ENCODE measurements around the gene NPAP1. TPM values are rescaled to one million over a fixed set of nuclear protein-coding genes. Genes with fewer than 3 reads are reported as not detected.

Gene NPAP1
- 0.10 and 0.40 TPM in 2 replicates for polyA plus RNA-seq
- 0.24 and 0.46 TPM in 2 replicates for polyA minus RNA-seq

GRCh38 chr15:24675332-24676144 is at the start of gene NPAP1:
NPAP1 (plus strand) TSS chr15:24675775; CDS start chr15:24675868, 93 bp downstream.
- H3K9ac ChIP-seq (ENCODE audit: low read length): no peak within 1 kb of the TSS
- H2AFZ ChIP-seq (ENCODE audit: low read depth, low read length): no peak within 1 kb of the TSS
- H3K9me2 ChIP-seq (ENCODE audit: insufficient read depth, low read length): no peaks in the 10 kb centered on the region
- H4K20me1 ChIP-seq (ENCODE audit: insufficient read depth): no peaks in the 10 kb centered on the region
- H3K27ac ChIP-seq (ENCODE audit: low read length): no peak within 1 kb of the TSS
- no peaks in the 10 kb centered on the region for H3K9me3 ChIP-seq (ENCODE audit: low read length)
- no peaks in the 10 kb centered on the region for H3K36me3 ChIP-seq (ENCODE audit: insufficient read depth, low read length)
- no peak within 1 kb of the TSS for H3K4me2 ChIP-seq (ENCODE audit: low read length)
- H3K4me3 ChIP-seq (ENCODE audit: low read length): no peak within 1 kb of the TSS
- no peaks in the 10 kb centered on the region for H3K79me2 ChIP-seq (replicated peaks; ENCODE audit: insufficient read depth, low read length)
- TF ChIP-seq SMC3 (conservative IDR thresholded peaks at IDR 0.05; ENCODE audit: poor library complexity) (no peak), RAD21 (conservative IDR thresholded peaks at IDR 0.05) (no peak), REST (IDR thresholded peaks at IDR 0.05; ENCODE audit: borderline replicate concordance) (no peak)
- H3F3A ChIP-seq (ENCODE audit: insufficient read depth, low read length, poor library complexity, severe bottlenecking): no peaks in the 10 kb centered on the region
- no peaks in the 10 kb centered on the region for H3K27me3 ChIP-seq (ENCODE audit: insufficient read depth, low read depth, low read length)

DNA sequence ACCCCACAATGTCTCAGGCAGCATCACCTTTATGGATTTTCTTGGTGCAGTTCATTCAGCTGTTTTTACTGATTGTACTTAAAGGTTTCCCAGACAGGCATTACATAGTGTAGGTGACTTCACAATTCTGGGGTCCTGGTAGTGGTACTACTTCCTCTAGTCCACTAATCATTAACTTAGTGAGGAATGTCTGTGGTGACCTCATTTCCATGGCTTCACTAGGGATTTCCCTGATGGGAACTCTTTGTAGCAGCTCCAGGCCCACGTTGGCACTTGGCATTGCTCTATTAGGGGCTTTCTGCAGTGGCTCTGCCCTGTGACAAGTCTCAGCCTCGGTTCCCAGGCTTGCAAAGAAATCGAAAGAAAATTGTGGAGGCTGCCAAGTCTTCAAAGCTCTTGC is 48.1 kb upstream of the NPAP1 start:
- Histone ChIP-seq H4K20me1 (ENCODE audit: insufficient read depth) (no peaks in the 10 kb centered on the region), H3K9me3 (ENCODE audit: low read length) (peaks cover 3% of the 10 kb centered on the region), H3K9me2 (ENCODE audit: insufficient read depth, low read length) (no peaks in the 10 kb centered on the region), H3K79me2 (replicated peaks; ENCODE audit: insufficient read depth, low read length) (no peaks in the 10 kb centered on the region), H3K36me3 (ENCODE audit: insufficient read depth, low read length) (no peaks in the 10 kb centered on the region), H2AFZ (ENCODE audit: low read depth, low read length) (no peak overlapping the region), H3K27me3 (ENCODE audit: insufficient read depth, low read depth, low read length) (no peaks in the 10 kb centered on the region), H3K4me2 (ENCODE audit: low read length) (no peak overlapping the region), H3K9ac (ENCODE audit: low read length) (no peak overlapping the region), H3K27ac (ENCODE audit: low read length) (no peak overlapping the region), H3F3A (ENCODE audit: insufficient read depth, low read length, poor library complexity, severe bottlenecking) (no peaks in the 10 kb centered on the region), H3K4me3 (ENCODE audit: low read length) (no peak overlapping the region)
- TF ChIP-seq, protein P1, sequence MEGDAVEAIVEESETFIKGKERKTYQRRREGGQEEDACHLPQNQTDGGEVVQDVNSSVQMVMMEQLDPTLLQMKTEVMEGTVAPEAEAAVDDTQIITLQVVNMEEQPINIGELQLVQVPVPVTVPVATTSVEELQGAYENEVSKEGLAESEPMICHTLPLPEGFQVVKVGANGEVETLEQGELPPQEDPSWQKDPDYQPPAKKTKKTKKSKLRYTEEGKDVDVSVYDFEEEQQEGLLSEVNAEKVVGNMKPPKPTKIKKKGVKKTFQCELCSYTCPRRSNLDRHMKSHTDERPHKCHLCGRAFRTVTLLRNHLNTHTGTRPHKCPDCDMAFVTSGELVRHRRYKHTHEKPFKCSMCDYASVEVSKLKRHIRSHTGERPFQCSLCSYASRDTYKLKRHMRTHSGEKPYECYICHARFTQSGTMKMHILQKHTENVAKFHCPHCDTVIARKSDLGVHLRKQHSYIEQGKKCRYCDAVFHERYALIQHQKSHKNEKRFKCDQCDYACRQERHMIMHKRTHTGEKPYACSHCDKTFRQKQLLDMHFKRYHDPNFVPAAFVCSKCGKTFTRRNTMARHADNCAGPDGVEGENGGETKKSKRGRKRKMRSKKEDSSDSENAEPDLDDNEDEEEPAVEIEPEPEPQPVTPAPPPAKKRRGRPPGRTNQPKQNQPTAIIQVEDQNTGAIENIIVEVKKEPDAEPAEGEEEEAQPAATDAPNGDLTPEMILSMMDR (IDR thresholded peaks at IDR 0.05; ENCODE audit: poor library complexity, severe bottlenecking): no peak
- TF ChIP-seq TAF1 (IDR thresholded peaks at IDR 0.05; ENCODE audit: low read depth): no peak
- no peak for TF ChIP-seq POLR2AphosphoS5 (IDR thresholded peaks at IDR 0.05)
- no peak for TF ChIP-seq EP300 (conservative IDR thresholded peaks at IDR 0.05; ENCODE audit: poor library complexity, severe bottlenecking)

DNA sequence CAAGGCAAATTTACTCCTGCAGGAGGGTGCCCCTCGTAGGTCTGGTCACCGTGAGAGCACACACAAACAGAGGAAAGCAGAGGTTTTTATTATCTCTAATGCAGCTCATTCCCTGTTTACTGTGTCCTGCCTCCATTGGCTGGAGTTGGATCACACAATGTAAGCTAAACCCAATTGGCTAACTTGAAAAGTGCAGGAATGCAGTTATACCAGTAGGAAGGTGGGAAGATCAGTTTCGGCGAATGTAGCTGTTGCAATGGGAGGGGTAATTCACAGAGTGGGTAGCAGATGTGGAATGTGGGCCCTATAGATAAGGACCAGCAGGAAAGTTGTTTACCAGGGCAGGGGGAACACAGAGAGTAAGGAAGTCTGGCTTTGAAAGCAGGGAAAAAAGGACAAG is 42.5 kb upstream of the NPAP1 start:
- H3K79me2 ChIP-seq (replicated peaks; ENCODE audit: insufficient read depth, low read length): no peaks in the 10 kb centered on the region
- H3K4me3 ChIP-seq (ENCODE audit: low read length): no peak overlapping the region
- no peaks in the 10 kb centered on the region for H3K9me3 ChIP-seq (ENCODE audit: low read length)
- no peak overlapping the region for H2AFZ ChIP-seq (ENCODE audit: low read depth, low read length)
- H3F3A ChIP-seq (ENCODE audit: insufficient read depth, low read length, poor library complexity, severe bottlenecking): no peaks in the 10 kb centered on the region
- H3K36me3 ChIP-seq (ENCODE audit: insufficient read depth, low read length): no peaks in the 10 kb centered on the region
- H3K27me3 ChIP-seq (ENCODE audit: insufficient read depth, low read depth, low read length): no peaks in the 10 kb centered on the region
- H4K20me1 ChIP-seq (ENCODE audit: insufficient read depth): no peaks in the 10 kb centered on the region
- no peak overlapping the region for H3K27ac ChIP-seq (ENCODE audit: low read length)
- TF ChIP-seq TAF1 (IDR thresholded peaks at IDR 0.05; ENCODE audit: low read depth) (no peak), MXI1 (conservative IDR thresholded peaks at IDR 0.05; ENCODE audit: poor library complexity, severe bottlenecking) (no peak), SMC3 (conservative IDR thresholded peaks at IDR 0.05; ENCODE audit: poor library complexity) (no peak), REST (IDR thresholded peaks at IDR 0.05; ENCODE audit: borderline replicate concordance) (no peak), EZH2 (IDR thresholded peaks at IDR 0.05; ENCODE audit: borderline replicate concordance, insufficient read depth, low read length, poor library complexity, severe bottlenecking) (no peak), RAD21 (conservative IDR thresholded peaks at IDR 0.05) (no peak), EP300 (conservative IDR thresholded peaks at IDR 0.05; ENCODE audit: poor library complexity, severe bottlenecking) (no peak)
- TF ChIP-seq, protein P1 (IDR thresholded peaks at IDR 0.05; ENCODE audit: poor library complexity, severe bottlenecking): no peak
- no peak overlapping the region for H3K9ac ChIP-seq (ENCODE audit: low read length)
- H3K4me2 ChIP-seq (ENCODE audit: low read length): no peak overlapping the region
- no peaks in the 10 kb centered on the region for H3K9me2 ChIP-seq (ENCODE audit: insufficient read depth, low read length)
